Hepatocyte (in vitro differentiated cells): ENCODE data around the gene RAP1A.

Experiments
- CTCF ChIP-seq: fragments of 200-600 bp; sonication (generic); IDR thresholded peaks from 2 replicates; pipeline ENCODE4 v1.5.1; 2016; ENCODE audit warnings: antibody characterized with exemption, mild to moderate bottlenecking; ENCODE audit not compliant: poor library complexity
- EZH2phosphoT487 ChIP-seq: fragments of 200-600 bp; sonication (generic); IDR thresholded peaks from one replicate; pipeline ENCODE4 v1.6.1; 2018; ENCODE audit warnings: antibody characterized with exemption, mild to moderate bottlenecking, low read depth, moderate library complexity; ENCODE audit not compliant: unreplicated experiment, severe bottlenecking

DNA sequence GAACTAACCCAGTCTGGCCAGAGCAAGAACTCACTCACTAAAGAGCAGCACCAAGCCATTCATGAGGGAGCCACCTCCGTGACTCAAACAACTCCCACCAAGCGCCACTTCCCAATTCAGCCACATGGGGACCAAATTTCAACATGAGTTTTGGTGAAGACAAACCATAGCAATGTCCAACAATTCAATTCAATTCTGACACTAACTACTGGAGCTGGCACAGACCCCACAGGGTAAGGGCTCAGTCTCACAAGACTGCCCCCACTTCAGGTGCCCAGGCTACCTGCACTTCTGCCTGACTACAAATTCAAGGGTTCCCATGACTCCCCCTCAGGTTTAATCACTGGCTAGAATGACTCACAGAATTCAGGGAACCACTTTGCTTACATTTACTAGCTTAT lies 48.8 kb upstream of the RAP1A start:
- TF ChIP-seq CTCF, result no peak
- no peak for TF ChIP-seq EZH2phosphoT487
